ENCODE results near the gene BDKRB1. TPM values are rescaled to one million over a fixed set of nuclear protein-coding genes. Genes with fewer than 3 reads are reported as not detected.

The BDKRB1 gene
- total RNA-seq, 1 donor from 2014 or later, result 1.1 TPM

DNA sequence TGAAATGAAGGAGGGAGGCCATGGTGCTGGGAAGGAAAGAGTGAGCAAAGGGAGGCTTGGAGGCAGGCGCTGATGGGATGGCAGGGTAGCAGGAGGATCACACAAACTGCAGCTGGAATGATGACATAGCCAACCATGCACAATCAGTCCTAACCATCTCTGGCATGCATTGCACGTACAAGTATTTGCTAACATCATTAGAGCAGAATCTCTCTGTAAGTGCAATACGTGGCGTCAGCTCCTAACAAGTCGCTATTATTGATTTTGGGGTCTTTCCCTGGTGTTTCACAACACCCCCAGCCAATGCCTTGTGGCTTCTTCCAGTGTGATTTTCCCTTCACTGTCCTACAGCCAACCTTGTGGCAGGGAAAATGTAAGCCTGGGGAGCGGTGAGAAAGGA is 18.5 kb downstream of the BDKRB1 start:
- no peak for DNase-seq (ENCODE audit: low read depth)
- Histone ChIP-seq H3K27me3 (ENCODE audit: control insufficient read depth, insufficient read depth, low read length) (no peaks in the 10 kb centered on the region), H3K36me3 (ENCODE audit: control insufficient read depth, insufficient read depth, low read length) (no peaks in the 10 kb centered on the region), H3K4me3 (ENCODE audit: low read depth, low read length) (no peak overlapping the region)
- no peak for FAIRE-seq
- no peak for TF ChIP-seq CTCF (IDR thresholded peaks at IDR 0.05; ENCODE audit: insufficient read depth, low read length, severe bottlenecking)

DNA sequence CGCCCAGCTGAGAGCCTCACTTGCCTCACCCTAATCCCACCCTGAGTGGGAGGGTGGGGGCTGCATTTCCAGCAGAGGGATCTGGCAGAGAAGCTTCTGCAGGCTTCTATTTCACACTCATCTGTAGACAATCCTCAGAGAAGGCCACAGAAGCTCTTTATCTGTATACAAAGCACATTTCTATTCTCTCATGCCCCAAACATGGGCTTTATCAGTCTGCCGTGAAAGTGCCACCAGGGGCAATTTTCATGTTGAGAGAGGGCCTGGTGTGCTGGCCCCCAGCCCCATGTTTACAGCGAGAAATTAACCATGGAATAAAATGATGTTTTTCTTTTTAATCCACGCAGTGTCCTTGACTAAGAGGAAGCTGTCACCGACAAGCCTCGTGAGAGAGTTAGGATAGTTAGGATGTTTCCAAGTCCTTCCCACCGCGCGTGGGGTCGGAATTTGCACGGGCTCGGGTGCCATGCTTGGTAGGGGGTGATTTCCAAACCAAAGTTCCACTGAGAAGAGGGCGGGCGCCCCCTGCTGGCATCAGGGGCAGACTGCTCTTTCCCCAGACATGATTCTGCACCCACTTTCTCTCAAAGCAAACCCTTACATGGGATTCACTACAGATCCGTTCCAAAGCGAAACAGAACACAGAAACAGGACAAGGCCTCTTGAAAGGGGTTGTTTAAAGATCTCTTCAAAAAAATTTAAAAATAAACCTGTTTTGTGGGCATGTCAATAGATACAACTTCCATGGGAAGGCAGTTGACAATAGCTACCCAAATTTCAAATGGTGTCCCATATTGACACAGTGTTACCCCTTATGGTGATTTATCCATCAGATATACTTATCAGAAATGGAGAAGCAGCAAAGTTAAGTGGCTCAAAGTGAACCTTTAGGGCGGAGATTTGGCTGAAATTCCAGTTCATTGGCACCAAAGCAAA is 19.4 kb downstream of the BDKRB1 start:
- FAIRE-seq, result no peak
- TF ChIP-seq CTCF (IDR thresholded peaks at IDR 0.05; ENCODE audit: insufficient read depth, low read length, severe bottlenecking), result peak; percentile 98
- no peak overlapping the region for H3K4me3 ChIP-seq (ENCODE audit: low read depth, low read length)
- peak; percentile 29 for DNase-seq (ENCODE audit: low read depth)
- no peaks in the 10 kb centered on the region for H3K27me3 ChIP-seq (ENCODE audit: control insufficient read depth, insufficient read depth, low read length)
- H3K36me3 ChIP-seq (ENCODE audit: control insufficient read depth, insufficient read depth, low read length), result no peaks in the 10 kb centered on the region

- H3K4me3 ChIP-seq (ENCODE audit: low read depth, low read length), result no peak overlapping the region
- no peak for TF ChIP-seq CTCF (IDR thresholded peaks at IDR 0.05; ENCODE audit: insufficient read depth, low read length, severe bottlenecking)
- no peaks in the 10 kb centered on the region for H3K27me3 ChIP-seq (ENCODE audit: control insufficient read depth, insufficient read depth, low read length)
- DNase-seq (ENCODE audit: low read depth), result no peak
- H3K36me3 ChIP-seq (ENCODE audit: control insufficient read depth, insufficient read depth, low read length), result no peaks in the 10 kb centered on the region
- no peak for FAIRE-seq
These were observed 21.9 kb downstream of the BDKRB1 start for GRCh38 chr14:96277890-96278289.

DNA sequence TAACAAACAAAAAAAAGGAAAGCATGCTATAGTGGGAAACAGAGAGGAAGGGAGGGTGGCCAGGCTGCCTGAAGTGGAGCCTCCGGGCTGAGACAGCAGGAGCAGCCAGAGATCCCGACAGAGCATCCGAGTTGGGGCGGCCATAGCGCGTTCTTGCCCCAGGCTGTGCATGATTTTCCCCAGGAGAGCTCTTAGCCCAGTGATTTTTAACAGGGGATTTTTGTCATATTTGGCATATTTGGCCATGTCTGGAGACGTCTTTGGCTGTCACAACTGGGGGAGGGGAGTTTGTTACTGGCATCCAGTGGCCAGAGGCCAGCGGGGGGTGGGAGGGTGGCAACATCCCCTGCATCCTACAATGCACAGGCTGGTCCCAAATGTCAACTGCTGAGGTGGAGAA is 23.6 kb downstream of the BDKRB1 start:
- TF ChIP-seq CTCF (IDR thresholded peaks at IDR 0.05; ENCODE audit: insufficient read depth, low read length, severe bottlenecking), result no peak
- Histone ChIP-seq H3K36me3 (ENCODE audit: control insufficient read depth, insufficient read depth, low read length) (no peaks in the 10 kb centered on the region), H3K27me3 (ENCODE audit: control insufficient read depth, insufficient read depth, low read length) (no peaks in the 10 kb centered on the region), H3K4me3 (ENCODE audit: low read depth, low read length) (no peak overlapping the region)
- DNase-seq (ENCODE audit: low read depth) (no peak), FAIRE-seq (no peak)

GRCh38 chr14:96280104-96280503 is 24.1 kb downstream of the BDKRB1 start:
- no peak for TF ChIP-seq CTCF (IDR thresholded peaks at IDR 0.05; ENCODE audit: insufficient read depth, low read length, severe bottlenecking)
- Histone ChIP-seq H3K36me3 (ENCODE audit: control insufficient read depth, insufficient read depth, low read length) (no peaks in the 10 kb centered on the region), H3K27me3 (ENCODE audit: control insufficient read depth, insufficient read depth, low read length) (no peaks in the 10 kb centered on the region), H3K4me3 (ENCODE audit: low read depth, low read length) (no peak overlapping the region)
- FAIRE-seq (no peak), DNase-seq (ENCODE audit: low read depth) (no peak)
